Activated CD4-positive, alpha-beta T cell treated with anti-CD3 and anti-CD28 coated beads for 36 hours (primary cell): ENCODE measurements around the gene CAPRIN1. TPM values are rescaled to one million over a fixed set of nuclear protein-coding genes. Genes with fewer than 3 reads are reported as not detected.

Experiments
- ATAC-seq: fragments of 200-7000 bp; cut with Tn5 transposase; one replicate; pipeline ENCODE4 v1.10.0; 2021; ENCODE audit warnings: mild to moderate bottlenecking, moderate library complexity
- CTCF ChIA-PET: fragments of 350-600 bp; sonication (Branson Sonifier 250); formaldehyde crosslinking; loops from one replicate; lab custom pipeline; 2021; ENCODE audit warnings: antibody characterized with exemption; lab: Charles Lee
- POLR2A ChIA-PET: fragments of 350-600 bp; sonication (Branson Sonifier 250); formaldehyde crosslinking; loops from one replicate; lab custom pipeline; 2021; ENCODE audit warnings: antibody characterized with exemption, inconsistent platforms; lab: Charles Lee
- DNase-seq: peaks from one replicate; pipeline ENCODE4 v3.0.0-alpha.2; 2020
- H3K27ac Mint-ChIP-seq: one replicate; pipeline ENCODE4 v1.8.0; 2021; ENCODE audit warnings: mixed read lengths
- H3K27me3 Mint-ChIP-seq: one replicate; pipeline ENCODE4 v1.8.0; 2021; ENCODE audit warnings: mixed read lengths
- H3K36me3 Mint-ChIP-seq: one replicate; pipeline ENCODE4 v1.8.0; 2021; ENCODE audit warnings: low read depth, mixed read lengths
- H3K4me1 Mint-ChIP-seq: one replicate; pipeline ENCODE4 v1.8.0; 2021; ENCODE audit warnings: mixed read lengths
- H3K4me3 Mint-ChIP-seq: one replicate; pipeline ENCODE4 v1.8.0; 2021; ENCODE audit warnings: mild to moderate bottlenecking, moderate library complexity, mixed read lengths
- H3K9me3 Mint-ChIP-seq: one replicate; pipeline ENCODE4 v1.8.0; 2021; ENCODE audit warnings: low read depth, mixed read lengths
- intact Hi-C, 2 experiments: fragments of 100-400 bp; cut with DNase I in 1 of 2; cut with micrococcal nuclease in 1 of 2; formaldehyde crosslinking; loops; one replicate each; pipeline versions ENCODE4 v1.14.2 to v1.15.1; 2022 to 2024; cut with DNase I, micrococcal nuclease
- total RNA-seq, 2 experiments: library from RNA; stranded (reverse); gene quantifications; one replicate each; pipeline ENCODE4 v1.2.3, GENCODE V29; 2021

CAPRIN1 gene
- total RNA-seq, 2 experiments from 2014 or later, result 295 to 316 TPM

GRCh38 chr11:34124885-34125668, 73.5 kb downstream of the CAPRIN1 start:
- H3K4me1 Mint-ChIP-seq, result no peaks in the 10 kb centered on the region
- no peaks in the 10 kb centered on the region for H3K27me3 Mint-ChIP-seq
- H3K27ac Mint-ChIP-seq, result no peak overlapping the region
- no peak for DNase-seq
- H3K9me3 Mint-ChIP-seq, result no peaks in the 10 kb centered on the region
- intact Hi-C loops, result no loop called here
- peaks cover 67% of the 10 kb centered on the region for H3K36me3 Mint-ChIP-seq
- ChIA-PET POLR2A (no interaction called here), CTCF (no interaction called here)
- H3K4me3 Mint-ChIP-seq, result no peak overlapping the region
- ATAC-seq, result no peak

DNA sequence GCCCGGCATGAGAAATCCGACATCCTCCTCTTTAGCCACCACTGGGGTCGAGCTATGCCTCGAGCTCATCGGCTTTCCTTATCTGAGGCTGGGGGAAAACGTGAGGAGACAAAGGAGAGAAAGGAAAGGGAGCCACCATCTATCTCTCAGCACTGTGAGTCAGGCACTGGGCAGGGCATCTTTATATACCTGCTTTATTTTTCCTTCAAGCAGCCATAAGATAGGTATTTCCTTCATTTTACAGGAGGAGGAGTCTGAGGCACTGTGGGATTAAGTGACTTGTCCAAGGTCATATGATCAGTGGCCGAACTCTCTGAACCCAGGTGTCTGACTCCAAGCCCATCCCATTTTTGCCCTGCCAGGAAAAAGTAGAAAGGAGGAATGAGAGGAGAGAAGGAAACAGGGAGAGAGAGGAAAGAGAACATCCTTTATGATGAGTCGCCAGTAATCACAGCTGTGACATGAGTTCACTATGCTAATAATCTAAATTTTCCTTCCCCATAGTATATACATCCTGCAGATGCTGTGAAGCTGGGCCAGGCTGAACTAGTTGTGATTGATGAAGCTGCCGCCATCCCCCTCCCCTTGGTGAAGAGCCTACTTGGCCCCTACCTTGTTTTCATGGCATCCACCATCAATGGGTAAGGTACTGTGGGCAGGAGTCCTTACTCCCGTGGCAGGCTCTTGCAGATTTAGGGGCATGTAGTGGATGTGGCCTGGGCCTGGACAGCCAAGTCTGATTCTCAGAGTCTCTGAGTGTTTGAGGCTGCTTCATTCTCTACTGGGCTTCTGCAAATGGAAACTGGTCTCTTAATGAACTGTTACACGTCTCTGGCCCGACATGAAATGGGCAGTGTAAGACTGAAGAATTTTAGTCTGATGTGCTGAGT, 75.7 kb downstream of the CAPRIN1 start:
- H3K27me3 Mint-ChIP-seq, result no peaks in the 10 kb centered on the region

DNA sequence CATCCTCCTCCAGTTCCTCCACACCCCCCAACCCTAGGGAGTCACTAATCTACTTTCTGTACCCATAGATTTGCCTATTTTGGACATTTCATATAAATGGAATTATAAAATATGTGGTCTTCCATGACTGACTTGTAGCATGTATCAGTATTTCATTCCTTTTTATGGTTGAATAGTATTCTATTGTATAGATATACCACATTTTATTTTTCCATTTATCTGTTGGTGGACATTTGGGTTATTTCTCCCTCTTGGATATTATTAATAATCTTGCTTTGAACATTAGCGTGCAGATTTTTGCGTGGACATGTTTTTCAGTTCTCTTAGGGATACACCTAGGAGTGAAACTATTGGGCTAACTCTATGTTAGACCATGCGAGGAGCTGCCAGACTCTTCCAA, 77.3 kb downstream of the CAPRIN1 start:
- no peak for DNase-seq
- H3K27ac Mint-ChIP-seq, result no peak overlapping the region
- no peaks in the 10 kb centered on the region for H3K4me1 Mint-ChIP-seq
- intact Hi-C loops, result no loop called here
- H3K36me3 Mint-ChIP-seq, result peaks cover 66% of the 10 kb centered on the region
- ChIA-PET POLR2A (no interaction called here), CTCF (no interaction called here)
- H3K4me3 Mint-ChIP-seq, result no peak overlapping the region
- no peaks in the 10 kb centered on the region for H3K9me3 Mint-ChIP-seq
- ATAC-seq, result no peak
- no peaks in the 10 kb centered on the region for H3K27me3 Mint-ChIP-seq

More for the DNA sequence above, 75.7 kb downstream of the CAPRIN1 start:
- Mint-ChIP-seq H3K36me3 (peaks cover 64% of the 10 kb centered on the region), H3K9me3 (no peaks in the 10 kb centered on the region), H3K4me1 (no peaks in the 10 kb centered on the region), H3K4me3 (no peak overlapping the region), H3K27ac (no peak overlapping the region)
- intact Hi-C loops, result no loop called here
- CTCF ChIA-PET, result interaction anchor here (0.6 to 1.3 kb wide), 4 partner anchors 14 to 193 kb away, joined by 3 to 7 read pairs (median 4); no protein-coding TSS in a partner anchor
- POLR2A ChIA-PET, result no interaction called here
- ATAC-seq (no peak), DNase-seq (no peak)

GRCh38 chr11:34132261-34132965, 80.9 kb downstream of the CAPRIN1 start:
- Mint-ChIP-seq H3K4me3 (no peak overlapping the region), H3K36me3 (peaks cover 68% of the 10 kb centered on the region)
- POLR2A ChIA-PET, result no interaction called here

GRCh38 chr11:34134765-34135164, 83.2 kb downstream of the CAPRIN1 start:
- H3K36me3 Mint-ChIP-seq, result peaks cover 76% of the 10 kb centered on the region
- POLR2A ChIA-PET, result interaction anchor here (0.6 kb wide), 1 partner anchor 212 kb away, joined by 3 read pairs; no protein-coding TSS in a partner anchor
- ATAC-seq (peak; percentile 47), DNase-seq (no peak)
- H3K9me3 Mint-ChIP-seq, result no peaks in the 10 kb centered on the region
- no peak overlapping the region for H3K27ac Mint-ChIP-seq
- CTCF ChIA-PET, result interaction anchor here (1.2 kb wide), 1 partner anchor 379 kb away, joined by 4 read pairs; the partner anchor contains the start of gene ELF5
- peaks cover 17% of the 10 kb centered on the region for H3K4me1 Mint-ChIP-seq
- H3K27me3 Mint-ChIP-seq, result no peaks in the 10 kb centered on the region
- intact Hi-C loops, result no loop called here
- H3K4me3 Mint-ChIP-seq, result no peak overlapping the region

More at GRCh38 chr11:34132261-34132965, 80.9 kb downstream of the CAPRIN1 start:
- peaks cover 17% of the 10 kb centered on the region for H3K4me1 Mint-ChIP-seq
- CTCF ChIA-PET, result interaction anchor here (0.6 to 1.4 kb wide), 5 partner anchors 10 to 336 kb away, joined by 3 to 5 read pairs (median 4); no protein-coding TSS in a partner anchor
- ATAC-seq, result no peak
- DNase-seq, result no peak
- intact Hi-C loops, result no loop called here
- no peaks in the 10 kb centered on the region for H3K9me3 Mint-ChIP-seq
- H3K27ac Mint-ChIP-seq, result no peak overlapping the region
- no peaks in the 10 kb centered on the region for H3K27me3 Mint-ChIP-seq

DNA sequence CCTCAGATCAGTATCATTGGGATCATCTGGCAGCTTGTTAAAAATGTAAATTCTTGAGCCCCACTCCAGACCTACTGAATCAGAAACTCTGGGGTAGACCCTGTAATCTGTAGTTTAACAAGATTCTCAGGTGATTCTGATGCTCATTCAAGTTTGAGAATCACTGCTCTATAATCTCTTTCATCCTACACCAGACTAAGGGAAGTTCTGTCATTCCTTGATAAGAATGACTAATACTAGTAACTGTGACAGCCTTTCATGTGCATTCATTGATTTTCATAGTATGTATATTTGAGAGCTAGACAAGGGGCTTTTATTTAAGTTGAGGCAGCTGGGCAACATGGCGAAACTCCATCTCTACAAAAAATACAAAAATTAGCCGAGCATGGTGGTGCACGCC, 83.9 kb downstream of the CAPRIN1 start:
- Mint-ChIP-seq H3K36me3 (peaks cover 77% of the 10 kb centered on the region), H3K4me3 (no peak overlapping the region), H3K9me3 (no peaks in the 10 kb centered on the region), H3K27me3 (no peaks in the 10 kb centered on the region), H3K4me1 (peaks cover 17% of the 10 kb centered on the region), H3K27ac (peak overlapping the region; percentile 67)
- intact Hi-C loops, result no loop called here
- peak; percentile 85 for ATAC-seq
- DNase-seq, result no peak
- POLR2A ChIA-PET, result interaction anchor here (0.6 kb wide), 1 partner anchor 242 kb away, joined by 4 read pairs; no protein-coding TSS in a partner anchor
- CTCF ChIA-PET, result interaction anchor here (0.7 to 1.5 kb wide), 5 partner anchors 8 to 378 kb away, joined by 3 to 4 read pairs (median 3); partner anchors contain the start of gene ELF5

GRCh38 chr11:34136420-34136819, 84.9 kb downstream of the CAPRIN1 start:
- POLR2A ChIA-PET, result no interaction called here
- no peaks in the 10 kb centered on the region for H3K27me3 Mint-ChIP-seq

DNA sequence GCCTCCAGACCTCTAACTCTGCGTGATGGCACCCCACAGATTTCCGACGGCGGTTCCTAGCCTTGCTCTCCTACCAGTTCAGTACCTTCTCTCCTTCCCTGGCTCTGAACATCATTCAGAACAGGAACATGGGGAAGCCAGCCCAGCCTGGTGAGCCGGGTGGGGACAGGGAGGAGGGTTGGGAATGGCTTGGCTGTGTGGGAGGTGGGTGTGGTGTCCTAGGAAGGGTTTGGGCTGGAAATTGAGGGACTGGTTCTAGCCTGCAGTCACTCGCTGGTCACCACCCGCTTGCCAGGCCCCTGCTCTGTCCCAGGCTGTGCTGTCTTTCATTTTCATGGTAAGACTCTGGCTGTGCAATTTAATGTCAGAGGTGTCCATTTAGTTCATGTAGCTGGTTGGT, 87.8 kb downstream of the CAPRIN1 start:
- H3K36me3 Mint-ChIP-seq, result peaks cover 78% of the 10 kb centered on the region
- H3K9me3 Mint-ChIP-seq, result no peaks in the 10 kb centered on the region
- ATAC-seq, result no peak
- POLR2A ChIA-PET, result no interaction called here
- H3K4me1 Mint-ChIP-seq, result peaks cover 13% of the 10 kb centered on the region
- no peak overlapping the region for H3K4me3 Mint-ChIP-seq
- H3K27me3 Mint-ChIP-seq, result no peaks in the 10 kb centered on the region
- intact Hi-C loops, result no loop called here
- CTCF ChIA-PET, result no interaction called here
- no peak overlapping the region for H3K27ac Mint-ChIP-seq
- no peak for DNase-seq

More at GRCh38 chr11:34136420-34136819, 84.9 kb downstream of the CAPRIN1 start:
- Mint-ChIP-seq H3K9me3 (no peaks in the 10 kb centered on the region), H3K27ac (no peak overlapping the region), H3K4me1 (peaks cover 17% of the 10 kb centered on the region), H3K36me3 (peaks cover 81% of the 10 kb centered on the region), H3K4me3 (no peak overlapping the region)
- no peak for ATAC-seq
- intact Hi-C loops, result no loop called here
- no peak for DNase-seq
- CTCF ChIA-PET, result interaction anchor here (1.5 kb wide), 1 partner anchor 28 kb away, joined by 4 read pairs; no protein-coding TSS in a partner anchor

DNA sequence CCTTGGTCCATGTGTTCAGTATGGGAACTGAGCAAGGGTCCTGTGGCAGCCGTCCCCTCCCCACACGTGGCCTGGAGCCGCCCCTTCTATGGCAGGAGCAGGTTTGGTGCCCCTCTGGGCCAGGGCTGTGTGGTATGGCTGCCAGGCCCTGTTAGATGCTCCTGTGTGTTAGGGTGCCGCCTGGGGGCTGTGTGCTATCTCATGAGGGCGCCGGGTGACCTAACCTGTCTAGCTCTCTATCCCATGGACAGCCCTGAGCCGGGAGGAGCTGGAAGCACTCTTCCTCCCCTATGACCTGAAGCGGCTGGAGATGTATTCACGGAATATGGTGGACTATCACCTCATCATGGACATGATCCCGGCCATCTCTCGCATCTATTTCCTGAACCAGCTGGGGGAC, 88.6 kb downstream of the CAPRIN1 start:
- no peak overlapping the region for H3K27ac Mint-ChIP-seq
- DNase-seq (no peak), ATAC-seq (no peak)
- no peaks in the 10 kb centered on the region for H3K27me3 Mint-ChIP-seq
- peaks cover 5% of the 10 kb centered on the region for H3K4me1 Mint-ChIP-seq
- intact Hi-C loops, result no loop called here
- H3K4me3 Mint-ChIP-seq, result no peak overlapping the region
- no peaks in the 10 kb centered on the region for H3K9me3 Mint-ChIP-seq
- POLR2A ChIA-PET, result no interaction called here
- peaks cover 79% of the 10 kb centered on the region for H3K36me3 Mint-ChIP-seq
- CTCF ChIA-PET, result interaction anchor here (0.6 to 1.5 kb wide), 3 partner anchors 14 to 303 kb away, joined by 3 to 7 read pairs (median 3); no protein-coding TSS in a partner anchor

GRCh38 chr11:34143048-34143447, 91.5 kb downstream of the CAPRIN1 start:
- H3K4me1 Mint-ChIP-seq, result no peaks in the 10 kb centered on the region
- DNase-seq (no peak), ATAC-seq (no peak)
- ChIA-PET POLR2A (interaction anchor here (0.6 to 0.7 kb wide), 2 partner anchors 303 to 1113 kb away, joined by 3 read pairs; no protein-coding TSS in a partner anchor), CTCF (interaction anchor here (0.7 kb wide), 2 partner anchors 27 to 182 kb away, joined by 3 to 4 read pairs; no protein-coding TSS in a partner anchor)
- H3K27me3 Mint-ChIP-seq, result no peaks in the 10 kb centered on the region
- H3K9me3 Mint-ChIP-seq, result no peaks in the 10 kb centered on the region
- H3K27ac Mint-ChIP-seq, result no peak overlapping the region
- H3K4me3 Mint-ChIP-seq, result no peak overlapping the region
- H3K36me3 Mint-ChIP-seq, result peaks cover 80% of the 10 kb centered on the region
- intact Hi-C loops, result no loop called here
